ENCODE data around the gene ARHGAP21.

GRCh38 chr10:24552346-24553016, 171.2 kb downstream of the ARHGAP21 start:
- no peak for TF ChIP-seq EZH2 (IDR thresholded peaks at IDR 0.05)
- TF ChIP-seq POLR2AphosphoS5 (IDR thresholded peaks at IDR 0.05; ENCODE audit: borderline replicate concordance, low read depth, low read length) = no peak

Measured in SK-N-MC (cell line).